HG03280 (cell line): Measurements from ENCODE around the gene KHDRBS1.
"Not testable (repeated sequence)": the region's sequence is repeated elsewhere in the genome, so short reads cannot be mapped to it uniquely, and the experiment has no call there.

Experiments
- ATAC-seq: cut with Tn5 transposase; IDR thresholded peaks from one replicate; pipeline ENCODE4 v1.9.1; 2021; ENCODE audit warnings: mild to moderate bottlenecking, moderate library complexity; ENCODE audit not compliant: unreplicated experiment

Gene KHDRBS1

GRCh38 chr1:32062867-32063230 is 49.2 kb downstream of the KHDRBS1 start:
- no peak for ATAC-seq

GRCh38 chr1:32063261-32063681 is 49.6 kb downstream of the KHDRBS1 start:
- no peak for ATAC-seq

- not testable (repeated sequence) for ATAC-seq
These were observed 52.2 kb downstream of the KHDRBS1 start for GRCh38 chr1:32065613-32066488.

- ATAC-seq, result no peak
These were observed 52.8 kb downstream of the KHDRBS1 start for GRCh38 chr1:32066489-32066873.

- ATAC-seq, result no peak
These were observed 55.4 kb downstream of the KHDRBS1 start for GRCh38 chr1:32068957-32069588.

- ATAC-seq, result no peak
These were observed 58.3 kb downstream of the KHDRBS1 start for GRCh38 chr1:32071758-32072621.

GRCh38 chr1:32072622-32073298 is 59.1 kb downstream of the KHDRBS1 start, which contains the start of gene TMEM39B:
TSS of gene TMEM39B (plus strand) at chr1:32072939. CDS start at chr1:32073048, 109 bp downstream.
- ATAC-seq, result peak; percentile 86

GRCh38 chr1:32073299-32074229 is 59.9 kb downstream of the KHDRBS1 start:
- ATAC-seq, result no peak

- no peak for ATAC-seq
These were observed 61.2 kb downstream of the KHDRBS1 start for GRCh38 chr1:32074841-32075240.

GRCh38 chr1:32077451-32077850 is 63.8 kb downstream of the KHDRBS1 start:
- ATAC-seq, result no peak

- no peak for ATAC-seq
These were observed 68.4 kb downstream of the KHDRBS1 start for GRCh38 chr1:32082022-32082421.

- not testable (repeated sequence) for ATAC-seq
These were observed 72.7 kb downstream of the KHDRBS1 start for GRCh38 chr1:32086381-32086780.

- ATAC-seq, result no peak
These were observed 77.5 kb downstream of the KHDRBS1 start for GRCh38 chr1:32091176-32091575.

GRCh38 chr1:32091591-32091990 is 77.9 kb downstream of the KHDRBS1 start:
- ATAC-seq, result no peak
